ENCODE measurements around the gene LRRC71.

GRCh38 chr1:156900896-156901589 is 19.4 kb upstream of the LRRC71 start:
- TF ChIP-seq TP53 (CRISPR knock-in tag; conservative IDR thresholded peaks at IDR 0.05) (no peak), POLR2AphosphoS5 (IDR thresholded peaks at IDR 0.05; ENCODE audit: low read depth, low read length) (no peak), KAT7 (CRISPR knock-in tag; IDR thresholded peaks at IDR 0.05; ENCODE audit: borderline replicate concordance) (no peak), JUND (CRISPR knock-in tag; IDR thresholded peaks at IDR 0.05) (no peak), ZBTB1 (CRISPR knock-in tag; IDR thresholded peaks at IDR 0.05; ENCODE audit: borderline replicate concordance) (no peak), ZNF3 (CRISPR knock-in tag; IDR thresholded peaks at IDR 0.05) (no peak), NFIC (IDR thresholded peaks at IDR 0.05; ENCODE audit: low read length) (no peak), TCF7 (IDR thresholded peaks at IDR 0.05; ENCODE audit: low read depth) (no peak), ZNF441 (CRISPR knock-in tag; IDR thresholded peaks at IDR 0.05; ENCODE audit: borderline replicate concordance) (no peak), ZFX (CRISPR knock-in tag; IDR thresholded peaks at IDR 0.05; ENCODE audit: low read depth) (no peak)
- TF ChIP-seq, protein P1, sequence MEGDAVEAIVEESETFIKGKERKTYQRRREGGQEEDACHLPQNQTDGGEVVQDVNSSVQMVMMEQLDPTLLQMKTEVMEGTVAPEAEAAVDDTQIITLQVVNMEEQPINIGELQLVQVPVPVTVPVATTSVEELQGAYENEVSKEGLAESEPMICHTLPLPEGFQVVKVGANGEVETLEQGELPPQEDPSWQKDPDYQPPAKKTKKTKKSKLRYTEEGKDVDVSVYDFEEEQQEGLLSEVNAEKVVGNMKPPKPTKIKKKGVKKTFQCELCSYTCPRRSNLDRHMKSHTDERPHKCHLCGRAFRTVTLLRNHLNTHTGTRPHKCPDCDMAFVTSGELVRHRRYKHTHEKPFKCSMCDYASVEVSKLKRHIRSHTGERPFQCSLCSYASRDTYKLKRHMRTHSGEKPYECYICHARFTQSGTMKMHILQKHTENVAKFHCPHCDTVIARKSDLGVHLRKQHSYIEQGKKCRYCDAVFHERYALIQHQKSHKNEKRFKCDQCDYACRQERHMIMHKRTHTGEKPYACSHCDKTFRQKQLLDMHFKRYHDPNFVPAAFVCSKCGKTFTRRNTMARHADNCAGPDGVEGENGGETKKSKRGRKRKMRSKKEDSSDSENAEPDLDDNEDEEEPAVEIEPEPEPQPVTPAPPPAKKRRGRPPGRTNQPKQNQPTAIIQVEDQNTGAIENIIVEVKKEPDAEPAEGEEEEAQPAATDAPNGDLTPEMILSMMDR (CRISPR knock-in tag; IDR thresholded peaks at IDR 0.05), result no peak
- TF ChIP-seq, protein P2, sequence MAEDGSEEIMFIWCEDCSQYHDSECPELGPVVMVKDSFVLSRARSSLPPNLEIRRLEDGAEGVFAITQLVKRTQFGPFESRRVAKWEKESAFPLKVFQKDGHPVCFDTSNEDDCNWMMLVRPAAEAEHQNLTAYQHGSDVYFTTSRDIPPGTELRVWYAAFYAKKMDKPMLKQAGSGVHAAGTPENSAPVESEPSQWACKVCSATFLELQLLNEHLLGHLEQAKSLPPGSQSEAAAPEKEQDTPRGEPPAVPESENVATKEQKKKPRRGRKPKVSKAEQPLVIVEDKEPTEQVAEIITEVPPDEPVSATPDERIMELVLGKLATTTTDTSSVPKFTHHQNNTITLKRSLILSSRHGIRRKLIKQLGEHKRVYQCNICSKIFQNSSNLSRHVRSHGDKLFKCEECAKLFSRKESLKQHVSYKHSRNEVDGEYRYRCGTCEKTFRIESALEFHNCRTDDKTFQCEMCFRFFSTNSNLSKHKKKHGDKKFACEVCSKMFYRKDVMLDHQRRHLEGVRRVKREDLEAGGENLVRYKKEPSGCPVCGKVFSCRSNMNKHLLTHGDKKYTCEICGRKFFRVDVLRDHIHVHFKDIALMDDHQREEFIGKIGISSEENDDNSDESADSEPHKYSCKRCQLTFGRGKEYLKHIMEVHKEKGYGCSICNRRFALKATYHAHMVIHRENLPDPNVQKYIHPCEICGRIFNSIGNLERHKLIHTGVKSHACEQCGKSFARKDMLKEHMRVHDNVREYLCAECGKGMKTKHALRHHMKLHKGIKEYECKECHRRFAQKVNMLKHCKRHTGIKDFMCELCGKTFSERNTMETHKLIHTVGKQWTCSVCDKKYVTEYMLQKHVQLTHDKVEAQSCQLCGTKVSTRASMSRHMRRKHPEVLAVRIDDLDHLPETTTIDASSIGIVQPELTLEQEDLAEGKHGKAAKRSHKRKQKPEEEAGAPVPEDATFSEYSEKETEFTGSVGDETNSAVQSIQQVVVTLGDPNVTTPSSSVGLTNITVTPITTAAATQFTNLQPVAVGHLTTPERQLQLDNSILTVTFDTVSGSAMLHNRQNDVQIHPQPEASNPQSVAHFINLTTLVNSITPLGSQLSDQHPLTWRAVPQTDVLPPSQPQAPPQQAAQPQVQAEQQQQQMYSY (CRISPR knock-in tag; IDR thresholded peaks at IDR 0.05), result no peak

Measured in HepG2 (cell line).